CD1c-positive myeloid dendritic cell (primary cell): ENCODE measurements around the gene ADGRD1.

ENCODE experiments used
- DNase-seq: peaks from one replicate; pipeline ENCODE4 v3.0.0-alpha.2; 2016; ENCODE audit errors: extremely low spot score

The ADGRD1 gene

DNA sequence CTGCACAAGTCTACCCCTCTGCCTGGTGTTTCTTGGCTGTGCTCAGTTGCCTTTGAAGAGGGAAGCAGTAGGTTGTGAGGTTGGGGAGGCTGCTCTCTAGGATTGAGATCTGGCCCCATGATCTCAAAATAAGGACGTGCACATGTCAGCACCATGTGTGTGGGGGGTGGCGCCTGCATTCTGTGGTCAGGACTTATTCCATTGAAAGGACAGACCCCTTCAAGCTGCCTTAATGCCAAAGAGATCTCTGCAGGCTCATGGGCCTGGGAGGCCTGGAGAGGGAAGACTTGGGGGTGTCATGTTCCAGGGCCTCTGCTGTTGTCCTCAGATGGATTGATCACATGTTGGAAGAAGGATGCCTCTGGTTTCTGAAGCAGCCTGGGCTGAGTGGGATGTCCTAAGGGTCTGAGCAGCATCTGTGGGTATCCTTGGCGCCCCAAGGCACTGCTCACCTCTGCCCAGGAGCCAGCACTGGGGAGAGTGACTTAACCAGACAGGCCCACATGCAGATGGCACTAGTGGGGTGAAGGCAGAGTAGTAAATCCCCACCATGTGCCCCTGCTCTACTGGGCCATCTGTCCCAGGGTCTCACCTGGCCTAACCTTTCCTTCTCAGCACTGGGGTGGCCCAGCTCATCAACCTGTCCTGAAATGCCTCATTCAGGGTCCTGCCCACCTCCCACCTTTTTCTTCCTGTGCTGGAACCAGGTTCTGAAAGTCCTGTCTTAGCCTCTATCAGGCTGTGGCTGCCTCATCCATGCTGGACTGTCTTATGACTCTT, 118.9 kb downstream of the ADGRD1 start:
- DNase-seq: no peak

DNA sequence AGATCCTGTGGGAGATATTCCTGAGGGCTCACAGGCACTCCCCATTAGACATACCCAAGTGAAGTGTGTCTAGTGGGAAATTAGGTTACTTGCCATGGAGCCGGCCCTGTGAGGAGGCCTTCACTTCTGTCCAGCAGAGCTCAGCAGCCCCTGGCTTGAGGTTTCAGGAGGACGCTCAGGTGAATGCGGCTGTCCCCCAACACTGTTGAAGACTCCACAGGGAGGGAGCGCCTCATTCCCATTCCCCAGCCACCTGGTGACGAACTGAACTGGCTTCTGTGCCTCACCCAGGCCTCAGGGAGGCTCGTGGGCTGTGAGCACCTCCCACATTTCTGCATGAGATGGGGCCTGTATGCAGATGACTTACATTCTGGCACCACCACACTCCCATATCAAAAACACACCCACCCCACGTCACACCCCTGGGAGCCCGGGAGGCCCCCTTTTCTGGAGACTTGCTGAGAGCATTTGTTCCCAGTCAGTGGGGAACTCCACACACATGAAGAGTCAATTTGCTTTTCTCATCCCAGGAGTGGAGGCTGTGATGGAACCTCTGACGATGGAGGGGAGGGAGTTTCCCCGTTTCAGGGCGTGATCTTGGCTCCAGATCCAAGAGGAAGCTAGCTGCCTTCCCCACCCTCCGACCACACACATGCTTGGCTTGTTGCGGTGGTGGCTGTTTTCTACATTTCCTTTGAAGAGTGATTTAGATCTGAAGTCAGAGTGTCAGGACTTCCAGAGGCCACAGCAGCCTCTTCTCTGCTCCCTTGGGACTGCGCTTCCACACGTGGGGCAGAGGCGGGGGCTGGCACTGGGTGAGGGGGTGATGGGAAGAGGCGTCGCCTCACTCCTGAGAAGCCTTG, 120.7 kb downstream of the ADGRD1 start:
- peak; percentile 53 for DNase-seq

DNA sequence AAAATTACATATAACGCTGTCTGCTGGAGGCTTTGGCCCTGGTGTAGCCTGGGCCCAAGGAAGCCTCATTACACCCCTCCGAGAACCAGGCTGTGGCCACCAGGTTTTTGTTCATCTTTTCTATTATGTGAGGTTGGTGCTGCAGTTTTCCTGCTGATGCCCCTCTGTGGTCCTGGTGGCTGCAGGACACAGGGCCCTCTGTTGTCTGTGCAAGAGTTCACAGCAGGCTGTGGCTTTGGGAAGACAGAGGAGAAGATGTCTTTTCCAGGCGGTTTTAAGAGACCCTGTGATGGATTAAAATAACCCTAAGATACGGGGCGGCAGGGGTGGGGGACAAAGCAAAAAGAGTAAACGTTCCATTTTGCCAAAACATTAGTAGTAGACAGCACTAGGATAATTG, 121.5 kb downstream of the ADGRD1 start:
- DNase-seq: no peak

DNA sequence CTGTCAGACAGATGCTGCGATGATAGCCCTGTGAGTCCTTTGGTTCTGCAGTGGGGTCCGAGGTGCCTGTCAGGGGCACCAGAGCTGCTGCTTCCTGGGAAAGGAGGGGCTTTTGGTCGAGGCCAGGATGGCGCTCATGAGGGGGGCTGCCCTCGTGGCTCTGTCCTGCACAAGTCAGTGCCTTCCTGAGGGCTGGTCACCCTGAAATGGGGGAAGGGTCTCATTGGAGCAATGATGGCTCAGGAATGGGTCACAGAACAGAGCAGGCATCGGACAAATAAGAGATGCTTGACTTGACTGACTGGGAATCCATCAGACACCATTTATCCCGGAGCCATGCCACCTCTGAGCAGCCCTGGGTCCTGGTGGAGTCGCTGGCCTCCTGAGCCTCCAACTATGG, 121.9 kb downstream of the ADGRD1 start:
- DNase-seq: no peak

DNA sequence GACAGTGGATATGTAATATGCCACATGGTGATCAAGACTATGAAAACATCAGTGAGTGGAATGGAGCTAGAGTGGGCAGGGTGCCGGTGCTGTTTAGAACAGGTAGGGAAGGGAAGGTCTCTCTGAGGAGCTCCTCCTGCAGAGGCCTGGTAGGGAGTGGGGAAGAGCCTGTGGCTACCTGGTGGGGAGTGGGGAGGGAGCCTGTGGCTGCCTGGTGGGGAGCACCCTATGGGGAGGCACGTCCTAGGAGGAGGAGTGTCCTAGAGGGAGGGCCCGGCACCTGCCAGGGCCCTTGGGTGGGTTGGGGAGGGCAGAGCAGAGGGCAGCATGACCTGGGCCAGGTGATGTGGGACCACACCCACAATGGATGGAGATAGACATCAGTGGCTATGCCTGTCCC, 122.6 kb downstream of the ADGRD1 start:
- no peak for DNase-seq

DNA sequence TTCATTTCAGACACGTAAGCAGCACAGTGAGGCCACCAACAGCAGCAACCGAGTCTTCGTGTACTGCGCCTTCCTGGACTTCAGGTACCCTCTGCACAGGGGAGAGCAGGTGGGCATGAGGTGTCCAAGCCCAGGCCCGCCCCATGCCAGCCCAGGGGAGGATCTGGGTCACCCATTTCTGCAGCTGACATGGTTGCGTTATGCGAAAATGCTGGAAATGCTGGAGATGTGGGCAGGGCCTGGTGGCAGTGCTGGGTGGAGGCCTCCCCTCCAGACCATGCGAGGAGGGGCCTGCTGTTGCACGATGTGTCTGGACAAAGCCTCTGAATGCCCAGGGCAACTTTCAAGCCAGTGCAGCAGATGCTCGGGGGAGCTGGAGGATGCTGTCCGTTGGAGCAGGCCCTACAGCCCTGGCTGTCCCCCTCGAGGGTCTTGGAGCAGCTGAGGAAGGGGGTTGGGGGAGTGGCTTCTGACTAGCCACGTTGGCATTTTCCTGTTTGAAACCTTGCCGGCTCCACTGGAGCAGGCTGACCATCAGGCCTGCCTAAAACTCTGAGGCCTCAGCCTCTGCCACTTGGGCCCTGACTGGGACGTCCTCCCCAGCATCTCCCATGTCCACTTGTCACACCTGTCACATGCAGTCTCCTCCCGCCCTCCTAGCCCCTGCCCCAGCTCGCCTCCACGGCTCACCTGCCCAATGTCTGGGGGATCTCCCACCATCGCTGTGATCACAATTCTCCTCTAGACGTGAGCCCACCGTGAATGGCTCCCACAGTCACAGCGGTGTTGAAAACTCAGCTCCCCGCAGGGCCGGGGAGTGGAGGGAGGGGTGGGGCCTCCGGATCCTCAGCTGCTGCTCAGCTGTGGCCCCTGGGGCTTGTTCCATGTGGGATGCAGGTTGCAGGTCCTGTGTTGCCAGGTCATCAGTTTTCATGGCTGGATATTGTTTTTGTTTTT, 123.4 kb downstream of the ADGRD1 start:
- no peak for DNase-seq

DNA sequence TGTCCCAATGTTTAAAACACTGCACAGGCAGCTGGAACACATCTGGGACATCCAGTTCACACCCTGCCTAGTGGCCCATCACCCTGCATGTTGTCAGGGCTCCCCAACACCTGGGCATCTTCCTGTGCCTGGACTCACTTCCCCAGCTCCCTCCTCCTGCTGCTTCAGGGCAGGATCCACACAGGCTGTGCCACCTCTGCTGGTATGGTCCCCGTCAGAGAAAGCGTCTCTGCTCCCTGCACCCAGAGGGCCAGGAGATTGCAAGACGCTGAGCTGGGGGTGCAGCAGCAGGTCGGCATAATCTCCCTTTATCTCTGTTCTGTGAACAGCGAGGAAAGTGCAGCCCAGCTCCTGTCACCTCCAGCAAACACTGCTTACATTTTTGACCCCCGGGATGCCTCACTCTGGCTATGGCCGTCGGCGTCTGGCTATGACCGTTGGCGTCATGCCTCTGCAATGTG, 124.3 kb downstream of the ADGRD1 start:
- DNase-seq: no peak

DNA sequence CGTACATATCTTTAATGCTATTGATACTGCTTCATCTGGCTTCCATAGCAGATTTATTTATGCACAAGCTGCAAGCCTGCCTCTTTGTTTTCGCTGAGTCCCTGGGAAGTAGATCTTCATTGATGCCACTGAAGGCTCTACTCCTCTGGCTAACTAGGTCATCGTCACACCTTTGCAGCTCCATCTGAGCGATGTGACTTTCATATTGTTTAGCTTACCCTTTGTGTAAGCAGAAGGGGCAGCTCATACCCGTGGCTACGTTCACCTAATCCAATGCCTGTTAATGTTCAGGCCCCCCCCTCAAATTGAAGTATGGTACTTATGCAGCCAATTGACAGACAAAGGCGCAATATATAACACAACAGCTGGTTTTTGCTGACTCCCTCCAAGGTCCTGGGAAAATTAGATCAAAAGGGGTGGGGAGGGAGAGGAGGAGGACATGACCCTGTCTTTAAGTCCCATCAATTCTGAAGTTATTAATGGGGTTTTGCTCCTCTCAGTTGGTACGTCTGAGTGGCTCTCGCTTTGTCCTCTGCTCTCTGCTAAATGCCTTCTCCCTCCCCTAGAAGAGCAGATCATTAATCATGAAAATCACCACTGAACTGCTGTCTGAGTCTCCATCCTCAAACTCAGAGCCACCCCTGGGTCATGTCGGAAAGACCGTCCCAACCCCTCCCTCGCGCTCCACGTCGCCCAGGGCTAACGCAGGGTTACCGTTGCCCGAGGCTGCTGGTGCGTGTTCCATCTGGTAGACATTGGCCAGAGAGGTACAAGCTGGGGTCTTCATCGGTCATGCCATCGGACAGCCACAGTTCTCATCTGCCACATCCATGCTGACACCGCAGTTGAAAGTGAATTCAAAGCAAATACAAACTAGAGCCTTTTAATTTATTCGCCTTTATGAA, 128.8 kb downstream of the ADGRD1 start:
- DNase-seq: no peak

DNA sequence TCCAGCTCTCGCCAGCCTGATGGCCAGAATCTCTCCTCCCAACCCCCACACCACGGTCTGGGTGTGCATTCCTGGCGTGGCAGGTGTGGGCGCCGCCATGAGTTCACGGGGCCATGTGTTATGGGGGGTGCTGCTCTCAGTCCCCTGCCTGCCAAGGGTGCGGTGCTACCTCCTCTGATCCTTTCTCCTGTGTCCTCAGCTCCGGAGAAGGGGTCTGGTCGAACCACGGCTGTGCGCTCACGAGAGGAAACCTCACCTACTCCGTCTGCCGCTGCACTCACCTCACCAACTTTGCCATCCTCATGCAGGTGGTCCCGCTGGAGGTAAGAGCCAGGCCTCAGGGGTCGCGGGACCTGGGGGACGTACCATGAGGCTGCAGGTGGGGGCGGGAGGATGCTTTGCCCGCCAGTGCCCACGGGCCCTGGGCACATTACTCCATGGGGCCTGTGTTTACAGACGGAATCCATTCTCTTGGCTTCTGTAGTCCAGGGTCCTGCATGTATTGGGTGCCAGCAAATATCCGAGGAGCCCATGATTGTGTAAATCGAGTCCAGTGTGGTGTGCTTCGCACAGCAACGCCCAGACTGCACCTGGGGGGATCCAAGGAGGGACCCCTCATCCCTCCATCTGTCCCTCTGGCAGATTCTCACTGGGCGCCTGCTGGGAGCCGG, 130.8 kb downstream of the ADGRD1 start:
- DNase-seq: no peak

DNA sequence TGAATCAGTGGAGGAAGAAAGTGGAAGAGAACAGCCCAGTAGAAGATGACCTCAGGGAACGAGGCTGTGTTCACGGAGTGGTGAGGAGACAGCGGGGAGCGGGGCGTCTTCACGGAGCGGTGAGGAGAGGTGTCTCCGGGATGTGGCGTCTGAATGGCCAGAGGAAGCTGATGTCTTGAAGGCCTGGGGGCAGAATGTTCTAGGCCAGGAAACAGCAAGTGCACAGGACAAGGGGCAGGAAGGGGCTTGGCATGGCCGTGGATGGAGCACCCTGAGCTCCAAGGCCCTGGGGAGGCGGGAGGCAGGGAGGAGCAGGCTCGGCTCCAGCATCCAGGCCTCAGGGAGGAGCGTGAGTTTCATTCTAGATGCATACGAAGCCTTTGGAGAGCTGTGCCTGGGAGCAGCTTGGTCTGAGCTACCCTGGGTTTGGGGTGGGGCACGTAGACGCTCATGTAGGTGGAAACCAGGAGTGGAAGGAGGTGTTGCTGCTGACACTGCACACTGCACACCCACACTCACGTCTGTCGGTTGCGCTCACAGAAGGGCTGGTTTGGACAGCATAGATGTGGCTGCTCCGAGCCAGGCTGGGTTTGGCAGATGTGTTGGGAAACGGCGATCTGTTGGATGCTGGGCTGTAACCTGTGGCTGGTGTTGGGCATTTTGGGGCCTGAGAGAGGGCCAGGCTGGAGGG, 131.6 kb downstream of the ADGRD1 start:
- DNase-seq: no peak

DNA sequence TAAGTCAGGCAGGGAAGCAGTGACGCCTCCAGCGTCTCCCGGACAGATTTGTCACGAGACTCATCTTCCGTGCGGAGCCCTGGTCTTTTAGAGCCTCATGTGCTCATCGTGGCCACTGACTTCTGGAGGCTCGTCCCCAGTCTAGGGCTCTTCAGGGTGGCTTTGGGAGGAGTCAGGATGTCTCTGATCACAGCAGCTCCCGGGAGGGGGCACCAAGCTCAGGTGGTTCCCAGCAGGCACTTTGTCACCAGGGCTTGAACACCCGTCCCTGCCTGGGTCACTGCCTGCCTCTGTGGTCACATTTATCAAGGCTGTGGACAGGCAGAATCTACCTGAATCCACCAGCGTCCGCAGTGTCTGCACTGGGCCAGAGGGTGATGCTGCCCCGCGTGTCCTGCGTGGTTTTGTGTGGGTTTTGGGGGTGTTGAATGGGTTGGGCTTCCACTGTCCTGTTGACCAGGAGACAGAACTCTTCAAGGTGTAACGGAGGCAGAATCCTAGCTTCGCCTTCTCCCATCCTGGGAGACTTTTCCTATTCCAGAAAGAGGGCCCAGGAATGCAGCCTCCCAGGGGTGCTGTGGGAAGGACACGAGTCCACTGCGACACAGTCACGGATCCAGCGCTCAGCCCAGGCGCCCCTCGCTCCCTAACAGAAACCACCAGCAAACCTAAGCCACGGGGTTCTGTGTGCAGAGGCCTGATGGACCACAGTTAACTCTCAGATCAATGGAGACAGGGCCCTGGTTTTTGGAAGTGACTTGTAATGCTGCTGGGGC, 132.3 kb downstream of the ADGRD1 start:
- DNase-seq: no peak

DNA sequence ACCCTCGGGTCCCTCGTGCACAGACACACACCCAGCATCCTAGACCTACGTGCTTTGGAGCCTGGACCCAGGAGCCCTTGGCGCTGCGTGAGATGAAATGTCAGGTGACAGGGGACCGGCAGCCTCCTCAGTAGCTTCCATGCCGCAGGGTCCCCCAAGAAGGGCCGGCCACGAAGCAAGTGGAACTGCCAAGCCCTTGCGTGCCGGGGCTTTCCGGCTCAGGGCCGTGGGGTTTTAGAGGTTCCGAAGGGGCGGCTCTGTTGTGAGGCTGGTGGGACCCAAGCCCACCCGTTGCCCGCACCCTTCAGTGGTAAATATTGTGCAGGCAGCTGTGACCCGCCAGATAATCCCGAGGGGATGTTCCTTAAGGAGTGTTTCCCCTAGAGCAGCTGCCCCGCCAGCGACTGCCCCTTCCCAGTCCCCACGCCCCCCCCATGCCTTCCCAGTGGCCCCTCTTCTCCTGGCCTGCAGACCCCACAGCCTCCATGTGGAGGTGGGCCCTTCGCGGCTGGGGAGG, 133.7 kb downstream of the ADGRD1 start:
- DNase-seq: no peak

DNA sequence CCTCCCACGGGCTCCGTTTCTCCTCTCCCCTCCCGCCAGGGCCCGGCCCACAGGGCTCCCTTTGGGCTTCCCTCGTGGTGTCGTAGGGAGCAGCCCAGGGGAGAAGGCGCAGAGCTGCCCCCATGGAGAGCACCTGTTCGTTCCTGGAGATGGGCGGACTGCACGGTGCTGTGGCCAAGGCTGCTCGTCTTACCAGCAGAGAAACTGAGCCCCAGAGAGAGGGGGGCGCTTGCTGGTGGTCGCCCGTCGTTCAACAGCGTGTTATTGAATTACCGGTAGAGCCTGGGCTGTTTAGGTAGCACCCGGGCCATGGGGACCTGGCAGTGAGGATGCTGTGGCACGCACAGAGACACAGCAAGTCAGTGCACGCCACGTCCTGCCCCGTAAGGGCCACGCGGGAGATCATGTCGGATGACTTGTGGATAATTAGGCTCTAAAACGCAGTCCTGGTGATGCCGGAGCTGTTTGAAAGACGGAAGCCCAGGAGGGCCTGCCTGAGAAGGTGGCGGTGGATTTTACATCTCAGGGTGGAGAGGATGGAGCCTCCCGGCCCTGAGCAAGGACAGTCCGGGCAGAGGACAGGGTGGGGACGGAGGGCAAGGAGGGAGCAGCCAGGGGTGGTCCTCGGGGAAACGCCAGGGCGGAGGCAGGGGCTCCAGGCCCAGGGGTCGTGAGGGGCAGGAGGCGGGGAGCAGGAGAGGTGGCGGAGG, 134.4 kb downstream of the ADGRD1 start:
- no peak for DNase-seq

DNA sequence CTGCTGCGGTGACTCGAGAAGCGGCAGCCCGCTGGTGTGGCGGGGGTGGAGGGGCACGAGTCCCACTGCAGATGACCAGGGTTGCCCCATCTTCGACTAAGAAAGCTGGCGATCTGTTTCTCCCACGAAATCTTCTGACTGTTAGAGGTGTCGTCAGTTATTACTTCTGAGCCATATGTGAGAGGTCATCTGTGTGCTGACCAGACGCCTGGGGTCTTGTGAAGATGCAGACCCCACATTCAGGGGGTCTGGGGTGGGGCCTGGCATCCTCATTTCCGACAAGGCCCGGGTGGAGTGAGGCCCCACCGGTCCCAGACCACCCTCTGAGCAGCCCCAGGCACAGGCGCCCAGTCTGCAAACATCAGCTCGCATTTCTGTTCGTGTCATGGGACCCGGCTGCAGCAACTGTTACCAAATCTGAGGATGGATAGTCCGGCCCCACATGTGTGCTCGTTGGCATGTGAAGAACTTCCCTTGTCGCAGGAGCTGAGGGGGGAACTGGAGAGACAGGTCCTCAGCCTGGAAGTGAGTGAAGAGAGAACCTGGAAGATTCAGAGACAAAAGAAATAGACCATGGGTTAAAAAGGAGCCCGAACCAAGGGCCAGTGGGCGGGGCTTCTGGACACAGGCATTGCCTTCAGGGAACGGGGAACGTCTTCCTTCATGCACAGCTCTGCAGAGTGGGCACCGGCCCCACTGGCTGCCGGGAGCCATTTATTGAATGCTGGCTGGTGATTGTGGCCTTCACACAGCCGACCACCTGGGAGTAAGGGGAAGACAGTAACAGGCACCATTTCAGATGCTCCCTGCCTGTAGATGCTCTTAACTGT, 135.2 kb downstream of the ADGRD1 start:
- no peak for DNase-seq

DNA sequence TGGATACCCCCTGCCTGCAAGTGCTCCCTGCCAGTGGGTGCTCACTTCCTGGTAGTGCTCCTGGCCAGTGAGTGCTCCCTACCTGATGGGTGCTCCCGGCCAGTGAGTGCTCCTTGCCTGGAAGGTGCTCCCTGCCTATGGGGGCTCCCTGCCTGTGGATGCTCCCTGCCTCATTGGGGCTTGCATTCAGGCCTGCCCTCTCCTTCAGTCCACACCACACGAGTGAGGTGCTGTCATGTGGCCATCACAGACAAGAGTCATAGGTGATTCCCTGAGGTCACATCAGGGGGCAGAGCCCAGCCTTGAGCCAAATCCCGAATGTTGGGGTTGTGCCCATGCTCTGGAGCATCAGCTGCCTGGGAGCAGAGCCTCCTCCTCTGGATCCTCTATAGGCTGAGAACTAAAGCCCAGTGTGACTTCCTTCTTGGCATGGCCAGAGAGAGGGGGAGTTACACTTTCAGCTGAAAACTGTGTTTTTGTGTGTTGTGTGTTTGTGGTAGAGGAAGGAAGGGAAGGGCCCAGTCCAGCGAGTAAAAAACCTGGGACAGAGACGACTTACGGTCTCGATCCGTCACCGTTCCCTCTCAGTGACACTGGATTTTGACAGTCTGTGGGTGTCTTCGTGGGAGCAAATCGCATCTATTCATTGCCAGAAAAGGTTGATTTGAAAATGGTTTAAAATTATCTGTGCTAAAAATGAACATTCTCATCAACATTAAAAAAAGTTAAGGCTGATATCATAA, 136.0 kb downstream of the ADGRD1 start:
- no peak for DNase-seq
